Mesodermal cell (in vitro differentiated cells): ENCODE measurements around the gene STAM. TPM values are rescaled to one million over a fixed set of nuclear protein-coding genes. Genes with fewer than 3 reads are reported as not detected.

ENCODE experiments used
- H3K27ac ChIP-seq: 2 replicates; pipeline ENCODE4 v1.7.0; 2013; ENCODE audit warnings: mild to moderate bottlenecking, low read depth, low read length, moderate library complexity; ENCODE audit not compliant: severe bottlenecking
- H3K36me3 ChIP-seq: 2 replicates; pipeline ENCODE4 v1.7.1; 2013; ENCODE audit warnings: mild to moderate bottlenecking, low read length, moderate library complexity; ENCODE audit not compliant: control insufficient read depth, insufficient read depth
- H3K4me1 ChIP-seq: one replicate; pipeline ENCODE4 v1.7.1; 2013; ENCODE audit warnings: mild to moderate bottlenecking, low read length; ENCODE audit not compliant: insufficient read depth, control insufficient read depth, poor library complexity, severe bottlenecking
- H3K4me3 ChIP-seq: 2 replicates; pipeline ENCODE4 v1.7.0; 2013; ENCODE audit warnings: low read length, control low read depth, mild to moderate bottlenecking; ENCODE audit not compliant: insufficient read depth, poor library complexity, severe bottlenecking; ENCODE audit errors: extremely low read depth
- H3K9me3 ChIP-seq: 2 replicates; pipeline ENCODE4 v1.7.1; 2013; ENCODE audit warnings: mild to moderate bottlenecking, low read length, moderate library complexity; ENCODE audit not compliant: control insufficient read depth
- WGBS, 2 experiments: methylation state at CpG; one replicate each; pipeline ENCODE4 v1.1.5; 2013; ENCODE audit warnings: missing lambda C conversion rate in 2 of 2; ENCODE audit not compliant: insufficient coverage in 2 of 2; 5-methylcytosine and 5-hydroxymethylcytosine counted together
- polyA plus RNA-seq, 2 experiments: library from polyadenylated mRNA; stranded (reverse); fragments of 50-300 nt; gene quantifications; one replicate each; pipeline ENCODE4 v1.2.3, GENCODE V29; 2013

STAM gene
- 33.1 TPM for polyA plus RNA-seq (2013, experiment 1 of 2)
- 34.9 TPM for polyA plus RNA-seq (2013, experiment 2 of 2)

GRCh38 chr10:17643755-17644484 is at the start of gene STAM:
STAM (plus strand) TSS chr10:17644151; CDS start chr10:17644340, 189 bp downstream.
- peak within 1 kb of the TSS; percentile 100 for H3K27ac ChIP-seq
- H3K36me3 ChIP-seq, result peaks cover 27% of the 10 kb centered on the region
- H3K9me3 ChIP-seq, result peaks cover 4% of the 10 kb centered on the region
- H3K4me1 ChIP-seq, result peaks cover 5% of the 10 kb centered on the region
- H3K4me3 ChIP-seq, result peak within 1 kb of the TSS; percentile 97
- WGBS, 2 experiments, result 0% methylated on average over 12 to 17 of the region's 37 CpGs

GRCh38 chr10:17597386-17597785 is 46.6 kb upstream of the STAM start:
- Histone ChIP-seq H3K4me1 (no peaks in the 10 kb centered on the region), H3K36me3 (peaks cover 36% of the 10 kb centered on the region), H3K27ac (no peak overlapping the region), H3K4me3 (no peak overlapping the region), H3K9me3 (no peaks in the 10 kb centered on the region)
- WGBS, 2 experiments, result 86 to 100% methylated on average over 1 to 2 of the region's 3 CpGs

GRCh38 chr10:17599089-17599488 is 44.9 kb upstream of the STAM start:
- WGBS, 2 experiments, result 83 to 100% methylated on average over 1 of the region's 8 CpGs
- H3K36me3 ChIP-seq, result peaks cover 35% of the 10 kb centered on the region
- no peaks in the 10 kb centered on the region for H3K4me1 ChIP-seq
- no peaks in the 10 kb centered on the region for H3K9me3 ChIP-seq
- no peak overlapping the region for H3K27ac ChIP-seq
- no peak overlapping the region for H3K4me3 ChIP-seq

- Histone ChIP-seq H3K4me3 (no peak overlapping the region), H3K36me3 (peaks cover 48% of the 10 kb centered on the region), H3K4me1 (no peaks in the 10 kb centered on the region), H3K9me3 (no peaks in the 10 kb centered on the region), H3K27ac (no peak overlapping the region)
- WGBS, 2 experiments, result 93 to 100% methylated on average over 2 of the region's 6 CpGs
These were observed 38.0 kb upstream of the STAM start for GRCh38 chr10:17605936-17606335.

- Histone ChIP-seq H3K27ac (no peak overlapping the region), H3K36me3 (peaks cover 47% of the 10 kb centered on the region), H3K4me1 (no peaks in the 10 kb centered on the region), H3K9me3 (no peaks in the 10 kb centered on the region), H3K4me3 (no peak overlapping the region)
- 83% methylated on average over 1 of the region's 3 CpGs; no CpG with 5 or more reads in 1 of the 2 experiments for WGBS, 2 experiments
These were observed 37.4 kb upstream of the STAM start for GRCh38 chr10:17606547-17607040.

GRCh38 chr10:17607060-17607459 is 36.9 kb upstream of the STAM start:
- 71 to 81% methylated on average over 2 of the region's 2 CpGs for WGBS, 2 experiments
- H3K27ac ChIP-seq, result no peak overlapping the region
- H3K36me3 ChIP-seq, result peaks cover 42% of the 10 kb centered on the region

GRCh38 chr10:17607603-17608332 is 36.2 kb upstream of the STAM start:
- Histone ChIP-seq H3K36me3 (peaks cover 40% of the 10 kb centered on the region), H3K4me3 (no peak overlapping the region), H3K4me1 (no peaks in the 10 kb centered on the region), H3K9me3 (no peaks in the 10 kb centered on the region), H3K27ac (no peak overlapping the region)
- WGBS, 2 experiments, result 58 to 64% methylated on average over 3 to 4 of the region's 9 CpGs

More at GRCh38 chr10:17607060-17607459, 36.9 kb upstream of the STAM start:
- Histone ChIP-seq H3K4me3 (no peak overlapping the region), H3K4me1 (no peaks in the 10 kb centered on the region), H3K9me3 (no peaks in the 10 kb centered on the region)

- WGBS, 2 experiments, result 93 to 94% methylated on average over 10 of the region's 13 CpGs
- Histone ChIP-seq H3K9me3 (no peaks in the 10 kb centered on the region), H3K27ac (no peak overlapping the region), H3K4me1 (no peaks in the 10 kb centered on the region), H3K4me3 (no peak overlapping the region), H3K36me3 (peaks cover 36% of the 10 kb centered on the region)
These were observed 34.4 kb upstream of the STAM start for GRCh38 chr10:17609523-17610079.

GRCh38 chr10:17616403-17617030 is 27.4 kb upstream of the STAM start:
- peak overlapping the region; percentile 71 for H3K4me3 ChIP-seq
- 0 to 9% methylated on average over 14 to 31 of the region's 48 CpGs for WGBS, 2 experiments
- H3K36me3 ChIP-seq, result peaks cover 19% of the 10 kb centered on the region
- no peaks in the 10 kb centered on the region for H3K9me3 ChIP-seq
- no peaks in the 10 kb centered on the region for H3K4me1 ChIP-seq
- H3K27ac ChIP-seq, result peak overlapping the region; percentile 76
